Caco-2 (cell line): ENCODE data around the gene ETNPPL. TPM values are rescaled to one million over a fixed set of nuclear protein-coding genes. Genes with fewer than 3 reads are reported as not detected.

Experiments
- BruUV-seq: library from RNA; stranded (reverse); fragments of 400-500 nt; replicated peaks from 2 replicates; lab custom pipeline; 2021; lab: Mats Ljungman, UMichigan
- CTCF ChIA-PET: fragments of 300-600 bp; sonication (Branson Sonifier 250); formaldehyde crosslinking; loops from one replicate; lab custom pipeline; 2022; ENCODE audit warnings: antibody characterized with exemption; lab: Charles Lee
- POLR2A ChIA-PET: fragments of 300-600 bp; sonication (Branson Sonifier 250); formaldehyde crosslinking; loops from one replicate; lab custom pipeline; 2022; ENCODE audit warnings: antibody characterized with exemption; lab: Charles Lee
- DNase-seq, 2 experiments: peaks; one replicate each; pipeline versions ENCODE4 v3.0.0 to v3.0.0-alpha.2; 2020 to 2022
- H3K27me3 ChIP-seq: replicated peaks from 2 replicates; pipeline ENCODE4 v1.6.0; 2011; ENCODE audit warnings: low read length; ENCODE audit not compliant: control insufficient read depth, insufficient read depth
- H3K36me3 ChIP-seq: 2 replicates; pipeline ENCODE4 v1.5.1; 2011; ENCODE audit warnings: low read length; ENCODE audit not compliant: control insufficient read depth, insufficient read depth
- H3K4me1 ChIP-seq: fragments of 250-450 bp; sonication (Bioruptor Pico); 2 replicates; pipeline ENCODE4 v1.5.1; 2020; ENCODE audit warnings: mild to moderate bottlenecking
- H3K4me3 ChIP-seq: 2 replicates; pipeline ENCODE4 v1.5.1; 2011; ENCODE audit warnings: low read depth, mild to moderate bottlenecking, control low read depth, low read length
- H3K9me3 ChIP-seq: fragments of 250-450 bp; sonication (Bioruptor Pico); 2 replicates; pipeline ENCODE4 v1.5.1; 2020; ENCODE audit warnings: mild to moderate bottlenecking, moderate library complexity
- H3K27ac Mint-ChIP-seq: one replicate; pipeline ENCODE4 v1.8.0; 2022; ENCODE audit warnings: mixed read lengths; ENCODE audit not compliant: unreplicated experiment
- H3K27me3 Mint-ChIP-seq: one replicate; pipeline ENCODE4 v1.8.0; 2022; ENCODE audit warnings: mixed read lengths; ENCODE audit not compliant: insufficient read depth, unreplicated experiment
- H3K36me3 Mint-ChIP-seq: one replicate; pipeline ENCODE4 v1.8.0; 2022; ENCODE audit warnings: mild to moderate bottlenecking, mixed read lengths; ENCODE audit not compliant: insufficient read depth, unreplicated experiment
- H3K4me1 Mint-ChIP-seq: one replicate; pipeline ENCODE4 v1.8.0; 2022; ENCODE audit warnings: low read depth, mixed read lengths; ENCODE audit not compliant: unreplicated experiment
- H3K4me3 Mint-ChIP-seq: one replicate; pipeline ENCODE4 v1.8.0; 2022; ENCODE audit warnings: mild to moderate bottlenecking, moderate library complexity, mixed read lengths; ENCODE audit not compliant: unreplicated experiment
- H3K9me3 Mint-ChIP-seq: one replicate; pipeline ENCODE4 v1.8.0; 2022; ENCODE audit warnings: mixed read lengths; ENCODE audit not compliant: unreplicated experiment
- intact Hi-C: fragments of 100-400 bp; cut with micrococcal nuclease; formaldehyde crosslinking; loops from one replicate; pipeline ENCODE4 v1.10.0; 2022; ENCODE audit not compliant: unreplicated experiment
- total RNA-seq: library from RNA; stranded (reverse); gene quantifications from 2 replicates; pipeline ENCODE4 v1.2.3, GENCODE V29; 2022
- TF ChIP-seq, protein P1 (sequence below), 2 experiments: fragments of 200-600 bp in 1 of 2; IDR thresholded peaks; 1 replicate in 1 of 2; 2 replicates in 1 of 2; pipeline versions ENCODE4 v1.5.1 to v1.8.0; 2011 to 2022; ENCODE audit warnings: antibody characterized with exemption in 1 of 2, control low read depth in 1 of 2, inconsistent platforms in 1 of 2, low read depth in 1 of 2, low read length in 1 of 2, mild to moderate bottlenecking in 1 of 2, moderate library complexity in 1 of 2; ENCODE audit not compliant: insufficient read depth in 1 of 2, severe bottlenecking in 1 of 2, unreplicated experiment in 1 of 2

The ETNPPL gene
- total RNA-seq, 1 experiment from 2014 or later: not detected

DNA sequence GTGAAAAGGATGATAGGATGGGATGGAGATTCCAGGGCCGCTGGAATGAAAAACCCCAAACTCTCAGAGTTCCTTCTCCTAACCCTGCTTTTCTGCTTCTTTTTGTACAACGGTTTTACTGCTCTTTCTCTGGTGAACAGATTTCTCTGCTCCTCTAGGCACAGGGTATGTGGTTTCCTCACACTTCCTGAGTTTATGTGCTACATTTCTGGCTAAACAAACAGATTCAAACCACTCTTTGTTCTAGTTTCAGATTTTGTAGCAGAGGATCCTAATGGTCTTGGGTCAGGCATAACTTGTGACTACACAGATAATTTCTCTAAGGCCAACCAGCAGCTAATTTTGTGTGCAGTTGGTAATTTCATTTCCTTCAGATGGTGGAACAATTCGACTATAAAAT lies 59.9 kb downstream of the ETNPPL start:
- Histone ChIP-seq H3K36me3 (no peaks in the 10 kb centered on the region), H3K4me1 (no peaks in the 10 kb centered on the region), H3K4me3 (no peak overlapping the region), H3K9me3 (no peaks in the 10 kb centered on the region), H3K27me3 (no peaks in the 10 kb centered on the region)
- ChIA-PET CTCF (no interaction called here), POLR2A (no interaction called here)
- no peak overlapping the region for H3K4me3 Mint-ChIP-seq
- BruUV-seq: no TSS peak
- H3K9me3 Mint-ChIP-seq: no peaks in the 10 kb centered on the region
- no peaks in the 10 kb centered on the region for H3K4me1 Mint-ChIP-seq
- no peaks in the 10 kb centered on the region for H3K36me3 Mint-ChIP-seq
- intact Hi-C loops: no loop called here
- TF ChIP-seq, protein P1, sequence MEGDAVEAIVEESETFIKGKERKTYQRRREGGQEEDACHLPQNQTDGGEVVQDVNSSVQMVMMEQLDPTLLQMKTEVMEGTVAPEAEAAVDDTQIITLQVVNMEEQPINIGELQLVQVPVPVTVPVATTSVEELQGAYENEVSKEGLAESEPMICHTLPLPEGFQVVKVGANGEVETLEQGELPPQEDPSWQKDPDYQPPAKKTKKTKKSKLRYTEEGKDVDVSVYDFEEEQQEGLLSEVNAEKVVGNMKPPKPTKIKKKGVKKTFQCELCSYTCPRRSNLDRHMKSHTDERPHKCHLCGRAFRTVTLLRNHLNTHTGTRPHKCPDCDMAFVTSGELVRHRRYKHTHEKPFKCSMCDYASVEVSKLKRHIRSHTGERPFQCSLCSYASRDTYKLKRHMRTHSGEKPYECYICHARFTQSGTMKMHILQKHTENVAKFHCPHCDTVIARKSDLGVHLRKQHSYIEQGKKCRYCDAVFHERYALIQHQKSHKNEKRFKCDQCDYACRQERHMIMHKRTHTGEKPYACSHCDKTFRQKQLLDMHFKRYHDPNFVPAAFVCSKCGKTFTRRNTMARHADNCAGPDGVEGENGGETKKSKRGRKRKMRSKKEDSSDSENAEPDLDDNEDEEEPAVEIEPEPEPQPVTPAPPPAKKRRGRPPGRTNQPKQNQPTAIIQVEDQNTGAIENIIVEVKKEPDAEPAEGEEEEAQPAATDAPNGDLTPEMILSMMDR (IDR thresholded peaks at IDR 0.05; ENCODE audit: insufficient read depth in 1 of 2, low read depth in 1 of 2, low read length in 1 of 2, severe bottlenecking in 1 of 2, unreplicated experiment in 1 of 2): no peak
- no peak for DNase-seq
- H3K27ac Mint-ChIP-seq: no peak overlapping the region
- peaks cover 3% of the 10 kb centered on the region for H3K27me3 Mint-ChIP-seq

DNA sequence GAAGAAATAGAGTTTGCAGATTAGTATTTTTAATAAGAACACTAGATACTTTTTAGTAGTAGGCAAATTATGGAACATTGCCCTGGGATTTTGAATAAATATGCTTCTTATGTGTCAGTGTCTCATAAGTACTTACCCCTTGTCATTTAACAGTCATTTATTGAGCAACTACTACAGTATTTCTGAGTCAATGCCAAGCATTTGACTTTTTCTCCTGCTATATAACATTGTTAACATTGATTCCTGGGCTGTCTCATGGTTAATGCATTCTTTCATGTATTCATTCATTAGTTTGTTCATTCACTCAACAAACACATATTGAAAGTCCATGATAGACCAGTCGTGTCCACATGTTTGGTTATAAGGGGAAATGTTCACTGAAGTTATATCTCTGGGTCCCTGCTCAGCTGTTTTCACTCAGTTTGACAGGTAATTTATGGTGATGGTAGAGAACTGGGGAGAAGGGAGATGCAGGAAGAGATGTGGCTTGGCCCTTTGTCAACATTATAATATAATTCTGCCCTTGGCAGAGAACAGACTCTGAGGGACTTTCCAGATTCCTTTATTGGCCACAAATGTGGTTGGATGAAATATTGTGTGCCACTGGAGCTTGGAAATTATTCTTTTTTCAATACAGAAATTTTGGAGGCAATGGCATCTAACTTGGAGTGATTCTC lies 62.6 kb downstream of the ETNPPL start:
- no peak for DNase-seq
- Histone ChIP-seq H3K27me3 (no peaks in the 10 kb centered on the region), H3K36me3 (no peaks in the 10 kb centered on the region), H3K4me1 (no peaks in the 10 kb centered on the region), H3K4me3 (no peak overlapping the region), H3K9me3 (no peaks in the 10 kb centered on the region)
- H3K9me3 Mint-ChIP-seq: no peaks in the 10 kb centered on the region
- no peak overlapping the region for H3K27ac Mint-ChIP-seq
- ChIA-PET POLR2A (no interaction called here), CTCF (no interaction called here)
- intact Hi-C loops: no loop called here
- H3K36me3 Mint-ChIP-seq: no peaks in the 10 kb centered on the region
- TF ChIP-seq, protein P1 (IDR thresholded peaks at IDR 0.05; ENCODE audit: insufficient read depth in 1 of 2, low read depth in 1 of 2, low read length in 1 of 2, severe bottlenecking in 1 of 2, unreplicated experiment in 1 of 2): no peak
- BruUV-seq: no TSS peak
- peaks cover 3% of the 10 kb centered on the region for H3K27me3 Mint-ChIP-seq
- H3K4me3 Mint-ChIP-seq: no peak overlapping the region
- no peaks in the 10 kb centered on the region for H3K4me1 Mint-ChIP-seq

DNA sequence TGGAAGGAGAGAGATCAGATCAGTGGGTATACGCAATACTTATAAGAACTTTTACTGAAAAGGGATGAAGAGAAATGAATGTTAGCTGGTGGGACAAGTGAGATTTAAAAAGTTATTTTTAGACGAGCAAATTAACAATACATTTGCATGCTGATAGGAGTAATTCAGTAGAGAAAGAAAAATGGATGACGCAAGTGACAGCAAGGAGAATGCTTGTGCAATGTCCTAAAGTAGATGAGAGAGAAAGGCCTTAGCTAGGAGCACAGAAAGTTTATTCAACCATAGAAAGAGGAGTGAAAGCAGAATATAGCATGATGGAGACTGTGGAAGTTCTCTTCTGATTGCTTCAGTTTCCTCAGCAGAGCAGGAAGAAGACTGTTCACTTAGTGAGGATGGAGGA lies 66.7 kb downstream of the ETNPPL start:
- Mint-ChIP-seq H3K27me3 (peaks cover 3% of the 10 kb centered on the region), H3K4me1 (no peaks in the 10 kb centered on the region), H3K36me3 (no peaks in the 10 kb centered on the region), H3K4me3 (no peak overlapping the region), H3K27ac (no peak overlapping the region), H3K9me3 (no peaks in the 10 kb centered on the region)
- intact Hi-C loops: no loop called here
- no peak for DNase-seq
- no peak overlapping the region for H3K4me3 ChIP-seq
- H3K9me3 ChIP-seq: no peaks in the 10 kb centered on the region
- ChIA-PET CTCF (no interaction called here), POLR2A (no interaction called here)
- no peaks in the 10 kb centered on the region for H3K4me1 ChIP-seq
- no peaks in the 10 kb centered on the region for H3K36me3 ChIP-seq
- no peaks in the 10 kb centered on the region for H3K27me3 ChIP-seq
- TF ChIP-seq, protein P1 (IDR thresholded peaks at IDR 0.05; ENCODE audit: insufficient read depth in 1 of 2, low read depth in 1 of 2, low read length in 1 of 2, severe bottlenecking in 1 of 2, unreplicated experiment in 1 of 2): no peak
- no TSS peak for BruUV-seq
